GM23338 (cell line): ENCODE measurements around the gene SHOX. TPM values are rescaled to one million over a fixed set of nuclear protein-coding genes. Genes with fewer than 3 reads are reported as not detected.

ENCODE experiments used
- ATAC-seq: fragments of 200-7000 bp; cut with Tn5 transposase; 3 replicates; pipeline ENCODE4 v1.9.1; 2020
- DNase-seq: peaks from one replicate; pipeline ENCODE4 v3.0.0-alpha.2; 2015; ENCODE audit warnings: low spot score
- H2AFZ ChIP-seq: fragments of 200-600 bp; sonication (generic); 2 replicates; pipeline ENCODE4 v1.8.0; 2016; ENCODE audit warnings: antibody characterized with exemption, mild to moderate bottlenecking, moderate library complexity
- H3F3A ChIP-seq: fragments of 200-600 bp; sonication (generic); replicated peaks from 2 replicates; pipeline ENCODE4 v1.8.0; 2017; ENCODE audit warnings: antibody characterized with exemption, mixed run types, low read depth
- H3K27ac ChIP-seq: fragments of 200-600 bp; sonication (generic); 2 replicates; pipeline ENCODE4 v1.6.1; 2016; ENCODE audit warnings: low read depth
- H3K27me3 ChIP-seq: fragments of 200-600 bp; sonication (generic); 2 replicates; pipeline ENCODE4 v1.8.0; 2016; ENCODE audit warnings: mild to moderate bottlenecking, mixed run types, moderate library complexity; ENCODE audit not compliant: insufficient read depth
- H3K36me3 ChIP-seq: fragments of 200-600 bp; sonication (generic); 2 replicates; pipeline ENCODE4 v1.8.0; 2016; ENCODE audit warnings: mild to moderate bottlenecking; ENCODE audit not compliant: insufficient read depth
- H3K4me1 ChIP-seq: fragments of 200-600 bp; sonication (generic); 2 replicates; pipeline ENCODE4 v1.8.0; 2016; ENCODE audit warnings: mild to moderate bottlenecking, moderate library complexity; ENCODE audit not compliant: insufficient read depth
- H3K4me2 ChIP-seq: fragments of 200-600 bp; sonication (generic); 2 replicates; pipeline ENCODE4 v1.7.1; 2017; ENCODE audit warnings: mixed run types
- H3K4me3 ChIP-seq: fragments of 200-600 bp; sonication (generic); 2 replicates; pipeline ENCODE4 v1.6.1; 2016; ENCODE audit warnings: mixed run types
- H3K79me2 ChIP-seq: fragments of 200-600 bp; sonication (generic); replicated peaks from 2 replicates; pipeline ENCODE4 v1.8.0; 2017; ENCODE audit warnings: mild to moderate bottlenecking; ENCODE audit not compliant: insufficient read depth
- H3K9me2 ChIP-seq: fragments of 200-600 bp; sonication (generic); 2 replicates; pipeline ENCODE4 v1.8.0; 2017; ENCODE audit not compliant: insufficient read depth
- H4K20me1 ChIP-seq: fragments of 200-600 bp; sonication (generic); replicated peaks from 2 replicates; pipeline ENCODE4 v1.8.0; 2017; ENCODE audit warnings: mild to moderate bottlenecking; ENCODE audit not compliant: insufficient read depth
- H3K27ac Mint-ChIP-seq: 2 replicates; pipeline ENCODE4 v1.8.0; 2020; ENCODE audit warnings: inconsistent platforms, mild to moderate bottlenecking, moderate library complexity, mixed read lengths
- H3K27me3 Mint-ChIP-seq: 3 replicates; pipeline ENCODE4 v1.8.0; 2022; ENCODE audit warnings: low read depth, mild to moderate bottlenecking, moderate library complexity, mixed read lengths, inconsistent platforms; ENCODE audit not compliant: insufficient read depth, poor library complexity
- H3K36me3 Mint-ChIP-seq: 3 replicates; pipeline ENCODE4 v1.8.0; 2021; ENCODE audit warnings: low read depth, mild to moderate bottlenecking, inconsistent platforms, moderate library complexity, mixed read lengths
- H3K4me1 Mint-ChIP-seq: 3 replicates; pipeline ENCODE4 v1.8.0; 2020; ENCODE audit warnings: mild to moderate bottlenecking, inconsistent platforms, mixed read lengths
- H3K4me3 Mint-ChIP-seq: 3 replicates; pipeline ENCODE4 v1.8.0; 2021; ENCODE audit warnings: moderate library complexity, mild to moderate bottlenecking, inconsistent platforms, mixed read lengths
- H3K9me3 Mint-ChIP-seq: 3 replicates; pipeline ENCODE4 v1.8.0; 2020; ENCODE audit warnings: moderate library complexity, mild to moderate bottlenecking, inconsistent platforms, mixed read lengths
- CREB1 ChIP-seq: fragments of 250-450 bp; sonication (Bioruptor Pico); IDR thresholded peaks from 2 replicates; pipeline ENCODE4 v1.5.0; 2020; ENCODE audit warnings: low read depth, mild to moderate bottlenecking, moderate library complexity
- CTCF ChIP-seq, 2 experiments: fragments of 200-600 bp in 1 of 2; sonication (generic) in 1 of 2; conservative IDR thresholded peaks; 2 replicates each; pipeline versions ENCODE4 v1.5.1 to v1.6.1; 2016 to 2017; ENCODE audit warnings: antibody characterized with exemption in 2 of 2, low read depth in 2 of 2, mild to moderate bottlenecking in 2 of 2, moderate library complexity in 1 of 2
- EZH2 ChIP-seq: fragments of 200-600 bp; sonication (generic); IDR thresholded peaks from one replicate; pipeline ENCODE4 v1.8.0; 2017; ENCODE audit warnings: antibody characterized with exemption, mild to moderate bottlenecking, low read depth; ENCODE audit not compliant: unreplicated experiment
- JUNB ChIP-seq: IDR thresholded peaks from one replicate; pipeline ENCODE4 v1.6.1; 2016; ENCODE audit warnings: antibody characterized with exemption; ENCODE audit not compliant: unreplicated experiment
- POLR2AphosphoS5 ChIP-seq: IDR thresholded peaks from 2 replicates; pipeline ENCODE4 v1.6.1; 2016; ENCODE audit warnings: antibody characterized with exemption, low read depth
- REST ChIP-seq: IDR thresholded peaks from one replicate; pipeline ENCODE4 v1.6.1; 2018; ENCODE audit warnings: antibody characterized with exemption; ENCODE audit not compliant: unreplicated experiment
- STAT1 ChIP-seq: IDR thresholded peaks from one replicate; pipeline ENCODE4 v1.6.1; 2016; ENCODE audit warnings: antibody characterized with exemption; ENCODE audit not compliant: unreplicated experiment
- ZNF331 ChIP-seq: fragments of 250-450 bp; sonication (Bioruptor Pico); IDR thresholded peaks from 2 replicates; pipeline ENCODE4 v1.5.0; 2020; ENCODE audit warnings: low read depth, mild to moderate bottlenecking, moderate library complexity
- ZNF462 ChIP-seq: fragments of 250-450 bp; sonication (Bioruptor Pico); IDR thresholded peaks from 2 replicates; pipeline ENCODE4 v1.5.0; 2020; ENCODE audit warnings: mild to moderate bottlenecking, moderate library complexity
- polyA plus RNA-seq: library from polyadenylated mRNA; unstranded; fragments of >200 nt; fragmentation: Nextera tagmentation; extraction: Ambion mirVana; gene quantifications from 2 replicates; pipeline ENCODE4 v1.2.1, GENCODE V29; 2016
- total RNA-seq: library from RNA; depleted of rRNA; stranded (reverse); fragments of >200 nt; shearing (Covaris generic); gene quantifications from 2 replicates; pipeline ENCODE4 v1.2.3, GENCODE V29; 2014

Gene SHOX
- total and polyA plus RNA-seq, 2 experiments from 2014 or later, result not detected

- Mint-ChIP-seq H3K4me1 (peaks cover 4% of the 10 kb centered on the region; the same call in 1 of the 3 replicates), H3K27me3 (peaks cover 20% of the 10 kb centered on the region), H3K36me3 (peaks cover 62% of the 10 kb centered on the region), H3K27ac (no peak overlapping the region), H3K9me3 (peaks cover 96% of the 10 kb centered on the region), H3K4me3 (no peak overlapping the region)
- Histone ChIP-seq H2AFZ (0 out of 2 replicates have a peak overlapping the region, but pooled peaks have one; percentile 38), H3F3A (peaks cover 17% of the 10 kb centered on the region; the same call in 1 of the 2 replicates), H3K4me2 (no peak overlapping the region), H3K36me3 (no peaks in the 10 kb centered on the region), H3K4me1 (peaks cover 12% of the 10 kb centered on the region), H3K79me2 (no peaks in the 10 kb centered on the region), H3K4me3 (no peak overlapping the region), H3K27ac (no peak overlapping the region), H3K27me3 (no peaks in the 10 kb centered on the region), H4K20me1 (no peaks in the 10 kb centered on the region), H3K9me2 (0 out of 2 replicates have a peak, but pooled peaks cover 3% of the 10 kb centered on the region)
- DNase-seq, result no peak
- TF ChIP-seq CREB1 (CRISPR knock-in tag), result no peak
- TF ChIP-seq CTCF (conservative IDR thresholded peaks at IDR 0.05; ENCODE audit: low read depth in 2 of 2), result no peak
- TF ChIP-seq ZNF331 (CRISPR knock-in tag), result no peak
- TF ChIP-seq EZH2, result no peak
- TF ChIP-seq REST, result no peak
- no peak for TF ChIP-seq STAT1
- no peak for TF ChIP-seq JUNB
- no peak for TF ChIP-seq POLR2AphosphoS5
- no peak for TF ChIP-seq ZNF462 (CRISPR knock-in tag)
- ATAC-seq, result no peak
Observed at GRCh38 chrX:681989-682388, 51.4 kb downstream of the SHOX start.
